ENCODE results near the gene IYD.

DNA sequence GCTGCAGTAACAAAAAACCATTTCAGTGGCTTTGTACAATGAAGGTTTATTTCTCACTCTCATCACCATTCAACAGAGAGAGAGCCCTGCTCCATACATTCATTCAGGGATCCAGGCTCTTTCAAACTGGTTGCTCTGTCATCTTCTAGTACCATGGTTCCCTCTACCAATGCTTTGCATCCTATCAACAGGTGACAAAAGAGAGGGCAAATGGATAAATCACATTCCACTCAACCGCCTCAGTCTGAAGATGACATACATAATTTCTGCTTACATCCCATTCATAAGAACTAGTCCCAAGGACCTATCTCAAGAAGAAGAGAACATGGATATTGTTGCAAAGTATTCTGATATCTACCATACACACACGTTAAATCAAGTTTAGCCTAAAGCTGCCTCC is 51.6 kb downstream of the IYD start:
- TF ChIP-seq, protein P1, sequence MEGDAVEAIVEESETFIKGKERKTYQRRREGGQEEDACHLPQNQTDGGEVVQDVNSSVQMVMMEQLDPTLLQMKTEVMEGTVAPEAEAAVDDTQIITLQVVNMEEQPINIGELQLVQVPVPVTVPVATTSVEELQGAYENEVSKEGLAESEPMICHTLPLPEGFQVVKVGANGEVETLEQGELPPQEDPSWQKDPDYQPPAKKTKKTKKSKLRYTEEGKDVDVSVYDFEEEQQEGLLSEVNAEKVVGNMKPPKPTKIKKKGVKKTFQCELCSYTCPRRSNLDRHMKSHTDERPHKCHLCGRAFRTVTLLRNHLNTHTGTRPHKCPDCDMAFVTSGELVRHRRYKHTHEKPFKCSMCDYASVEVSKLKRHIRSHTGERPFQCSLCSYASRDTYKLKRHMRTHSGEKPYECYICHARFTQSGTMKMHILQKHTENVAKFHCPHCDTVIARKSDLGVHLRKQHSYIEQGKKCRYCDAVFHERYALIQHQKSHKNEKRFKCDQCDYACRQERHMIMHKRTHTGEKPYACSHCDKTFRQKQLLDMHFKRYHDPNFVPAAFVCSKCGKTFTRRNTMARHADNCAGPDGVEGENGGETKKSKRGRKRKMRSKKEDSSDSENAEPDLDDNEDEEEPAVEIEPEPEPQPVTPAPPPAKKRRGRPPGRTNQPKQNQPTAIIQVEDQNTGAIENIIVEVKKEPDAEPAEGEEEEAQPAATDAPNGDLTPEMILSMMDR (conservative IDR thresholded peaks at IDR 0.05 in 1 of 2, IDR thresholded peaks at IDR 0.05 in 1 of 2; ENCODE audit: extremely low read depth in 1 of 2, insufficient read depth in 1 of 2, low read depth in 1 of 2, low read length in 2 of 2): no peak
- no peak for TF ChIP-seq EZH2 (IDR thresholded peaks at IDR 0.05; ENCODE audit: borderline replicate concordance, low read length)
